Fibroblast of villous mesenchyme (primary cell): ENCODE measurements around the gene MICB. TPM values are rescaled to one million over a fixed set of nuclear protein-coding genes. Genes with fewer than 3 reads are reported as not detected.
A peak's percentile ranks its signal among the peaks of the same experiment; 100 is the strongest.
"Not testable (repeated sequence)": the region's sequence is repeated elsewhere in the genome, so short reads cannot be mapped to it uniquely, and the experiment has no call there.

ENCODE experiments used
- DNase-seq: peaks from one replicate; pipeline ENCODE4 v3.0.0-alpha.2; 2010; ENCODE audit warnings: low read depth
- H3K4me3 ChIP-seq: 2 replicates; pipeline ENCODE4 v1.5.1; 2011; ENCODE audit warnings: low read depth, mild to moderate bottlenecking, low read length
- CTCF ChIP-seq: IDR thresholded peaks from 2 replicates; pipeline ENCODE4 v1.5.1; 2012; ENCODE audit warnings: low read depth, mild to moderate bottlenecking, low read length; ENCODE audit not compliant: insufficient read depth
- total RNA-seq: library from RNA; depleted of rRNA; stranded (reverse); fragments of >200 nt; gene quantifications from 2 replicates; pipeline ENCODE4 v1.2.3, GENCODE V29; 2012

The MICB gene
- total RNA-seq, 1 donor: 30.7 TPM

DNA sequence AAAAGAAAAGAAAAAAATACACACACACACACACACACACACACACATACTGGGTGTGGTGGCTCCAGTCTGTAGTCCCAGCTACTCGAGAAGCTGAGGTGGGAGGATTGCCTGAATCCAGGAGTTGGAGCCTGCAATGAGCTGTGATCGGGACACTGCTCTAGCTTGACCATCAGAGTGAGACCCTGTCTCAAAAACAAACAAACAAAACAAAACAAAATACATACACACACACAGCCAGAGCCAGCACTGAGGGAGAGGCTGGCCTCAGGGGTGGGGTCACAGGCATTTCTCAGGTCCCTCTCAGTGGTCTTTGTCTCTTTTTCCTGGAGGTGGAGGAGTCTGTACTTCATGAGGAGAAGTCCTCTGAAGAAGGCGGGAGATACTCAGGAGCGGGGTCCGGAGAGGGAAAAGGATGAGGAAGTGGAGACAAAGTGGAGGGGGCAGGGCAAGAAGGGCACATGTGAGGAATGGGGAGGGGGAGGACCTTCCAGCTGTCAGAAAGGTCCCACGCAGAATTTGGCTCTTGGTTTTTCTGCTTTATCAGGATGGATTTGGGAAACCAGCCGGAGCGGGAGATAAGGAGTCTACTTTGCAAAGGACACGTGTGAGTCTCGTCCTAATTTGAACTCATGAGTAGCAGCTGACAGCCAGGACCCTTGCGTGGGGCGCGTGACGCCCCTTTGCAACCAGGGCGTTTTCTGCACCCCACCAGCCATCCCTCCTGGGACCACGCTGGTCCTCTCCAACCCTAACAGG, 7.7 kb upstream of the MICB start:
- DNase-seq: no peak
- no peak overlapping the region for H3K4me3 ChIP-seq
- TF ChIP-seq CTCF: no peak

DNA sequence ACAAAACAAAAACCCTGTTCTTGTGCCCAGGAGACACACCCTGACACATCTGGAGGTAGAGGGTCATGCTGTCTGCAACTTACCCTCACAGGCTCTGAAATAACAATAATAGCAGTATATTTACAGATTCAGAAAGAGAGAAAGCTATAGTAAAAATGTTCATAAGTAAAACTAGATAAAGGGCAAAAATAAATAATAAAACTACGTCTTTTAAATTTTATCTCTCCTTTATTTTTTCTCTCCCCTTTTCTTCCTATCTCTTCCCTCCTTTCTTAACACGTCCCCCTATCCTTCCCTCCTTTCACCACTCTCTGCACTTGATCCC, 4.4 kb upstream of the MICB start:
- not testable (repeated sequence) for DNase-seq
- peak overlapping the region; percentile 68 for H3K4me3 ChIP-seq

DNA sequence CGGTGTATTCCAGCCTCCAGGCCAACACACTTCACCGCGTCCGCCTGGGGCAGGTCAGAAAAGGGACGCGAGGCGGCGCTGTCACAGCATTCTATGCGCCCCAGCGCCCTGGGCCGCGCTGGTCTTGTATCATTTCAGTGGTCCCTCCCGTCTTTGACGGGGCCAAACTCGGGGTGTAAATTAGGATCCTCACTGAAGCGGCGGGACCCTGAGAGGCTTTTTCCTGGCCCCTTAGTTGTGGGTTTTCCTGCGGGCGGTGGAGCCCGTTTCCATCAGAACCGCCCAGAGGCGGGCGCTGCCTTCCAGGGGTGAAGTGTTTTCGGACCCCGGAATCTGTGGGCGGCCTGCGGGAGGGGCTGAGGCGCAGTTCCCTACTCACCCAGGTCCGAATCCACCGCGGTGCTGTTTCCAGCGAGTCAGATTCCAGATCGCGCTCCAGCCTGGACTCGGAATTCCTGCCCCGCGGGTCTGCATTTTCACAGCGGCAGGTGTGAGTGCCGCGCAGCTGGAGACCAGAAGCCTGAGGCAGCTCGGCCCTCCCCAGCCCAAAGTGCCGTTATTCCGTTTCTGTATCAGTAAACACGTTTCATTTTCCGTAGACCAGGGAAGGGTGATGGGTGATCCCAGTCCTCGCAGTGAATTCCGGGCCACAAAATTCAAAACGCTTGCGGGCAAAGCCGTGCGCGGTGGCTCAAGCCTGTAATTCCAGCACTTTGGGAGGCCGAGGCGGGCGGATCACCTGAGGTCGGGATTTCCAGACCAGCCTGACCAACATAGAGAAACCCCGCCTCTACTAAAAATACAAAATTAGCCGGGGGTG, 3.9 kb upstream of the MICB start:
- TF ChIP-seq CTCF: peak; percentile 90
- DNase-seq: peak; percentile 73

GRCh38 chr6:31495580-31495979, 2.4 kb upstream of the MICB start:
- no peak for TF ChIP-seq CTCF
- DNase-seq: peak; percentile 51
- H3K4me3 ChIP-seq: peak overlapping the region; percentile 68

More for the DNA sequence above, 3.9 kb upstream of the MICB start:
- H3K4me3 ChIP-seq: peak overlapping the region; percentile 68

GRCh38 chr6:31496826-31497225, 1.1 kb upstream of the MICB start:
- H3K4me3 ChIP-seq: peak overlapping the region; percentile 69
- not testable (repeated sequence) for DNase-seq

GRCh38 chr6:31498748-31499147, 803 bp downstream of the MICB start:
- no peak for TF ChIP-seq CTCF
- peak overlapping the region; percentile 45 for H3K4me3 ChIP-seq
- no peak for DNase-seq

DNA sequence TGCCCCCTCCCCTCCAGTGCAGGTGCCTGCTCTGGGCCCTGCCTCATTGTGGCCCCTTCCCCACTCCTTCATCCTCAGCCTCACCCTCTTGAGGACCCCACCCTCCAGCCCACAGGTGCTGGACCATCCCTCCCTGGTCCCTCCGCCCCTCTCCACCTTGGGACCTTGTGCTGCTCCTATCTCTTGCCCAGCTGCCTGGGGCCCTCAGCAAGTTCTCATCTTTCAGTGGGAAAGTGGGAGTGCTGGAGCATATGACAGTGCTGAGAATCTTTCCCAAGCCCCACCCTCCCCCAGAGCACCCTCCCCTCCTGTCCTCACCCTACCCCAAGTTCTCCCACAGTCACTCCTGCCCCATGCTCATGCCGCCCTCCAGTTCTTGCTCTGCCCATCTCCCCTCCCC, 1.7 kb downstream of the MICB start:
- H3K4me3 ChIP-seq: not testable (repeated sequence)
- peak; percentile 38 for DNase-seq

DNA sequence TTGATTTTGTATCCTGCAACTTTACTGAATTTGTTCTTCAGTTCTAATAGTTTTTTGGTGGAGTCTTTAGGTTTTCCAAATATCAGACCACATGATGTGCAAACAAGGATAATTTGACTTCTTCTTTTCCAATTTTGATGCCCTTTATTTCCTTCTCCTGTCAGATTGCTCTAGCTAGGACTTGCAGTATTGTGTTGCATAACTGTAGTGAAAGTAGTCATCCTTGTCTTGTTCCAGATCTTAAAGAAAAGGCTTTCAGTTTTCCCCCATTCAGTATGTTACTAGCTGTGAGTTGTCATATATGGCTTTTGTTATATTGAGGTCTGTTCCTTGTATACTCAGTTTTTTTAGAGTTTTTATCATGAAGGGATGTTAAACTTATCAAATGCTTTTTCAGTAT, 4.6 kb downstream of the MICB start:
- DNase-seq: peak; percentile 17
- H3K4me3 ChIP-seq: no peak overlapping the region
- no peak for TF ChIP-seq CTCF

- DNase-seq, H3K4me3 ChIP-seq: not testable (repeated sequence)
Measured at GRCh38 chr6:31509036-31509435, 11.1 kb downstream of the MICB start.
